GM12878 (cell line): ENCODE data around the gene IL2.

ENCODE experiments used
- BACH1 ChIP-seq: fragments of 450-650 bp; IDR thresholded peaks from 2 replicates; pipeline ENCODE4 v1.6.1; 2017; ENCODE audit warnings: mild to moderate bottlenecking, borderline replicate concordance
- CTCF ChIP-seq, 3 experiments: IDR thresholded peaks in 2 of 3; conservative IDR thresholded peaks in 1 of 3; 2 replicates each; pipeline ENCODE4 v1.5.1; 2011; ENCODE audit warnings: low read depth in 3 of 3, low read length in 3 of 3, mild to moderate bottlenecking in 3 of 3, control low read depth in 2 of 3, moderate library complexity in 2 of 3, inconsistent platforms in 1 of 3, mixed read lengths in 1 of 3; ENCODE audit not compliant: control insufficient read depth in 2 of 3, insufficient read depth in 1 of 3; ENCODE audit errors: extremely low read depth in 1 of 3
- POLR2AphosphoS5 ChIP-seq: IDR thresholded peaks from 2 replicates; pipeline ENCODE4 v1.6.1; 2011; ENCODE audit warnings: mild to moderate bottlenecking, low read length, inconsistent platforms
- SMAD1 ChIP-seq: fragments of 450-650 bp; IDR thresholded peaks from 2 replicates; pipeline ENCODE4 v1.6.1; 2018; ENCODE audit warnings: mild to moderate bottlenecking, low read depth; ENCODE audit not compliant: partially characterized antibody
- TAF1 ChIP-seq: IDR thresholded peaks from 2 replicates; pipeline ENCODE4 v1.6.1; 2011; ENCODE audit warnings: mild to moderate bottlenecking, low read depth, low read length, borderline replicate concordance
- TBL1XR1 ChIP-seq: IDR thresholded peaks from 2 replicates; pipeline ENCODE4 v1.6.1; 2012; ENCODE audit warnings: low read depth, low read length, improper control_type of control experiment
- TCF12 ChIP-seq: IDR thresholded peaks from 2 replicates; pipeline ENCODE4 v1.6.1; 2011; ENCODE audit warnings: low read depth, mild to moderate bottlenecking, low read length
- TCF7 ChIP-seq: IDR thresholded peaks from 2 replicates; pipeline ENCODE4 v1.6.1; 2014; ENCODE audit warnings: antibody characterized with exemption, borderline replicate concordance
- TF ChIP-seq, protein P1 (sequence below): IDR thresholded peaks from 2 replicates; pipeline ENCODE4 v1.6.1; 2012; ENCODE audit warnings: low read depth, low read length, improper control_type of control experiment

GRCh38 chr4:122453384-122453995 lies 3.0 kb downstream of the IL2 start:
- no peak for TF ChIP-seq TCF12
- no peak for TF ChIP-seq BACH1
- no peak for TF ChIP-seq TCF7
- no peak for TF ChIP-seq POLR2AphosphoS5
- no peak for TF ChIP-seq TBL1XR1
- no peak for TF ChIP-seq TAF1
- no peak for TF ChIP-seq CTCF (IDR thresholded peaks at IDR 0.05 in 2 of 3, conservative IDR thresholded peaks at IDR 0.05 in 1 of 3; ENCODE audit: control insufficient read depth in 2 of 3, extremely low read depth in 1 of 3, insufficient read depth in 1 of 3, low read depth in 3 of 3, low read length in 3 of 3)
- TF ChIP-seq, protein P1, sequence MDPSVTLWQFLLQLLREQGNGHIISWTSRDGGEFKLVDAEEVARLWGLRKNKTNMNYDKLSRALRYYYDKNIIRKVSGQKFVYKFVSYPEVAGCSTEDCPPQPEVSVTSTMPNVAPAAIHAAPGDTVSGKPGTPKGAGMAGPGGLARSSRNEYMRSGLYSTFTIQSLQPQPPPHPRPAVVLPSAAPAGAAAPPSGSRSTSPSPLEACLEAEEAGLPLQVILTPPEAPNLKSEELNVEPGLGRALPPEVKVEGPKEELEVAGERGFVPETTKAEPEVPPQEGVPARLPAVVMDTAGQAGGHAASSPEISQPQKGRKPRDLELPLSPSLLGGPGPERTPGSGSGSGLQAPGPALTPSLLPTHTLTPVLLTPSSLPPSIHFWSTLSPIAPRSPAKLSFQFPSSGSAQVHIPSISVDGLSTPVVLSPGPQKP: no peak
- no peak for TF ChIP-seq SMAD1
